ENCODE data around the gene GUCY1A2.
"Not testable (repeated sequence)": the region's sequence is repeated elsewhere in the genome, so short reads cannot be mapped to it uniquely, and the experiment has no call there.

Gene GUCY1A2

GRCh38 chr11:106828576-106828975, 189.7 kb downstream of the GUCY1A2 start:
- no peak for DNase-seq

DNA sequence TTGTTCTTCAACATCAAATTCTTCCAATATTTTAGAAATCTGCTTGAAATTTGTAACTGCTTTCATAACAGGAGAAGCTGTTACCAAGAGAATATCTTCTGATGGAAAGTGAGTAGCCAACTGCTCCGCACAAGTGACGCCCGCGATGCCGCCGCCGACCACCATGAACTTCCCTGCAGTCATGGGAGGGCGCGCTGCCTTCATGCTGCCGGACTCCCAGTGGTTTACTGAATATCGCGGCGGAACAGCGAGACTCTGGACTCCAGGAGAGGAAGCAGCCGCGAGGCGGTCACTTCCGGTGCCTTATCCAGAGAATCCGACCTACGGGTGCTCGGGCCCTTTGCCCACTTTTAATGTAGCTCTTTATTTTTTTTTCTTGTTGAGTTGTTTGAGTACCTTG, 190.6 kb downstream of the GUCY1A2 start:
- no peak for DNase-seq

- DNase-seq, result not testable (repeated sequence)
Observed at GRCh38 chr11:106826558-106826957, 191.7 kb downstream of the GUCY1A2 start.

DNA sequence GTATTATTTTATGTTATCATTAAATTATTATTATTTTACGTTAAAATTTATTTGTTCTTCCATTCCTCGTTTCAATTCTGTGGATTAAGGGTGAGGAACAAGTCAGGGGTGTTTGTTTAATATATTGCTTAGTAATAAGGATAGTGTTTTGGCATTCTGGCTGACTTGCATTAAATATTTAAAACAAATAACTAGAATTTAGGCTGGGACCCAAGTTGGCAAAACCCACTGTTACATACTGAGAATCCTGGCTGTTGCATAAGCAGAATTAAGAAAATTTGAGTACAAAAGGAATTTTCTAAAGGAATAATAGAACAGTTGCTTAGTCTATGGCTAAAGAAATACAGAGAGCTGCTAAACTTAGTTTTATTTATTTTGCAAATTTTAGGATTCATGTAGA, 196.4 kb downstream of the GUCY1A2 start:
- no peak for DNase-seq

DNA sequence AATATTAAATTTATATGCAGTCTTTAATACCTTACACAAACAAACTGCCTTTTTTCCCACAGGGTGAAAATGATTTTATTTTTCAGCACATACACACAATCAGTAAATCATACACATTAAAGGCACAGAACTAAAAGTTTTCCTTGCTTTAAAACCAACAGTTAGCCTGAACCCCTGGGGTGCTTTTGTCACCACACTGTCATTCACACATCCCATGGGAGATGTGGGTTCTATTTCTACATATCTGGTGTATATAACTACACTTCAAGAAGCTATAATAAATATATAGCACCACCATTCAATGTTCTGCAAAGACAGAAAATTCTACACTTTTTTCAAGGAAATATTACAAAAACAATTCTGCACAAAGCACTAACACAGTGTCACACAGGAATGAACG, 197.0 kb downstream of the GUCY1A2 start:
- DNase-seq, result no peak

DNA sequence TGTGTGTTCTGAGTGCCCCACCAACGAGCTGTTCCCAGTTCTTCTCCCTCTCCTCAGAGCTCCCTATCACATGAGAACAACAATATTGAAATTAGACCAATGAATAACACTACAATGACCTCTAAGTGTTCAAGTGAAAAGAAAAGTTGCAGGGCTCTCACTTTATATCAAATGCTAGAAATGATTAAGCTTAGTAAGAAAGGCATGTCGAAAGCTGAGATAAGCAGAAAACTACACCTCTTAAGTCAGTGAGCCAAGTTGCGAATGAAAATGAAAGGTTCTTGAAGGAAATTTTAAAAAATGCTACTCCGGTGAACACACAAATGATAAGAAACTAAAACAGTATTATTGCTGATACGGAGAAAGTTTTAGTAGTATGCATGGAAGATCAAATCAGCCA, 199.8 kb downstream of the GUCY1A2 start:
- no peak for DNase-seq

DNA sequence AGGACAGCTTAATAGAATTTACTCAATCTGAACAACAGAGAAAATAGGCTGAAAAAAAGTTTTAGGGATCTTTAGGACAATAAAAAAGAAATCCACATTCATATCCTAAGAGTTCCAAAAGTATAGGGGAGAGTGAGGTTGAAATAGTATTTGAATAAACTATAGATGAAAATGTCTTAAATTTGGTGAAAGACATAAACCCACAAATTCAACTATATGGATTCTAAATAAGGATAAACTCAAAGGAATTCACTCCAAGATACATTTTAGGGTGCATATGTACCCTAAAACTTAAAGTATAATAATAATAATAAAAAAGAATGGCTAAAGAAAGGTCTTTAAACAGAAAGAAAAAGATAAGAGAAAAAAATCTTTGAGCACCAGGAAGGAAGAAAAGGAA, 203.1 kb downstream of the GUCY1A2 start:
- no peak for DNase-seq

GRCh38 chr11:106813806-106814205, 204.5 kb downstream of the GUCY1A2 start:
- no peak for DNase-seq

- DNase-seq, result no peak
Observed at GRCh38 chr11:106794058-106794457, 224.2 kb downstream of the GUCY1A2 start.

DNA sequence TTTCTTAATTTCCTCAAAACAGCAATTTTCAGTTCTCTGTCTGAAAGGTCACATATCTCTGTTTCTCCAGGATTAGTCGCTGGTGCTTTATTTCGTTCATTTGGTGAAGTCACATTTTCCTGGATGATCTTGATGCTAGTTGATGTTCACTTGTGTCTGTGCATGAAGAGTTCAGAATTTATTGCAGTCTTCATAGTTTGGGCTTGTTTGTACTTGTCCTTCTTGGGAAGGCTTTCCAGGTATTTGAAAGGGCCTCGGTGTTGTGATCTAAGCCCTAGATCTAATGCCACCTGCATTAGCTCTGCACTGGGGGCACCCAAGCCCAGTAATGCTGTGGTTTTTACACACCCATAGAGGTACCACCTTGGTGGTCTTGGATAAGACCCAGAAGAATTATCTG, 228.9 kb downstream of the GUCY1A2 start:
- DNase-seq, result no peak

DNA sequence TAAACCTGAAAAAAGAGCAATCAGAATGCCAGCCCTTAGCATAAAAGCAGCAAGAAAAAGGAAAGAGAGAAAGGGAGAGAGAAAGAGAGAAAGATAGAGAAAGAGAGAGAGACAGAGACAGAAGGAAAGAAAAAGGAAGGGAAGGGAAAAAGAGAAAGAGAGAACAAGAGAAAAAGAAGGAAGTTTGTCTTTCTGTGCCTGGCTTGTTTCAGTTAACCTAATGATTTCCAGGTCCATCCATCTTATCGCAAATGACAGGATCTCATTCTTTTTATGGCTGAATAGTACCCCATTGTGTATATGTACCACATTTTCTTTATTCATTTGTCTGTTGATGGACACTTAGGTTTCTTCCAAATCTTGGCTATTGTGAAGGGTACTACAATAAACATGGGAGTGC, 230.8 kb downstream of the GUCY1A2 start:
- no peak for DNase-seq

DNA sequence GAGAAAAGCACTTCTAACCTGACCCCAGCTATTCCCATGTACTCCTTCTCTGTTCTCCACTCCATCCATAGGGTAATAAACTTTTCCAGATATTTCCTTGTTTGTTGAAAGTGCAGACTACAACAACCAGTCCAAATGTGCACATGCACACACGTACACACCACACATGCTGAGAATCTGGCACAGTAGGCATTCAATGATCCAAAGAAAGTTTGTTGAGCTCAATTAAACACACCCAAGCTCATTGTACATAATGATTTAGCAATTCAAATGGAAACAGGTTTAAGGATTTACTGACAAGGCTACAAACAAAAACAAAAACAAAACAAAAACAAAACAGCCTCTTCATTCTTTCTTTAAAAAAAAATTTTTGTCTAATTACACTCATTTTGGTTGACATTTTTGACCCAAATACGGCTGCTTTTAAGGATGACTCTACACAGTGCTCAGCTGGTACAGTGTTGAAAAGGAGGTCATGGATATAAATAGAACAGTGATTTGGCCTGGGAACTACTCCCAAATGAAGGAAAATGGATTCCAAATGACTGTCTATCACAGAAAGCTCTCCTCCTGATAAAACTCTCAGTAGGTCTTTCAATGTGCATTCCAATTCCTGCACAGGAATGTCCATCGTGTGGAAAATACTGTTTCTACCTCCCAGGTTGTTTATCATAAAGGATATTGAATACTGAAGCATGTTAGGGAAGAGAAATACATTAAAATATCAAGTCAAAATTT, 232.2 kb downstream of the GUCY1A2 start:
- DNase-seq, result no peak

DNA sequence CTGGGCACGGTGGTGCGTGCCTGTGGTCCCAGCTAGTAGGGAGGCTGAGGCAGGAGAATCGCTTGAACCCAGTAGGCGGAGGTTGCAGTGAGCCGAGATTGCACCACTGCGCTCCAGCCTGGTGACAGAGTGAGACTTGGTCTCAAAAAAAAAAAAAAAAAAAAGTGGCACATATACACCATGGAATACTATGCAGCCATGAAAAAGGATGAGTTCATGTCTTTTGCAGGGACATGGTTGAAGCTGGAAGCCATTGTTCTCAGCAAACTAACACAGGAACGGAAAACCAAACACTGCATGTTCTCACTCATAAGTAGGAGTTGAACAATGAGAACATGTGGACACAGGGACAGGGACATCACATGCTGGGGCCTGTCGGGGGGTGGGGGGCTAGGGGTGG, 241.0 kb downstream of the GUCY1A2 start:
- DNase-seq, result not testable (repeated sequence)

DNA sequence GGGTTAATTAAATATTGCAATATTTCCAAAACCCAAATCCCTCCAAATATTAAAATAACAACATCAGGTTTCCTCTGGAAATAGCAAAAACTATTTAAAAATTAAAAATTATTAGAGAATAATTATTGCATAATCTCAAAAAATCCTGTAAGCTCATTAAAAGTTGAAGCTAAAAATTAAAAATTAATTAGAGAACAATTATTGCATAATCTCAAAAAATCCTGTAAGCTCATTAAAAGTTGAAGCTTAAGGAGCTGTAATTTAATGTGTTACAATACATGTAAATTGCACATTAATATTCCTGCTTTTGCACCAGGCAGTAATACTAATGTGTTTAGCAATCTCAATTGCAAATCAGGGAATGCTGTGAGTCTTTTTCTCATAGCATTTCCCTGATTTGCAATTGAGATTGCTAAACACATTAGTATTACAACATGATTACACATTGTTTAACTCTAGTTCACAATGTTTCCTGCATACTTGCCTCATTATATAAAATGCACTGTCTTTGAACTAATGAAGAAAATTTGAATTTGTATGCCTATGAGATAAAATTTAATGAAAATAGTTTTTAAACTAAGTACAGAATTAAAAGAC, 247.7 kb downstream of the GUCY1A2 start:
- no peak for DNase-seq

GRCh38 chr11:106765469-106766258, 252.6 kb downstream of the GUCY1A2 start:
- DNase-seq, result no peak

DNA sequence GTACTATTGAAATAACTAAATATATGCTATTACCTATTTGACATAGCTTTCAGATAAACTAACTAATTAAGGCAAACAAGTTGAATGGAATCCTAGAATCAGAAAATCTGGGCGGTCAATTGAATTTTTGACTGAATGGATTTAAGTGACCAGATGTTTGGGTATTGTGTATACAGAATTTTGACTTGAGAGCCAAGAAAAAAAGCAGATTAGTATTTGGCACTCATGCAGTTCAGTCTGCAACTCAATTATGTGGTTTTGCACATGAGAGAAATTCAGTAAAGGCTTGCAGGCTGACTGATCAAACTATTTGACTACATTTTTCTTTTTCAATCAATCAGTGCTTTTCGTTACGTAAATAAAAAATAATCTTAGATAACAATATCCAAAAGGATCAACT, 254.8 kb downstream of the GUCY1A2 start:
- no peak for DNase-seq

DNA sequence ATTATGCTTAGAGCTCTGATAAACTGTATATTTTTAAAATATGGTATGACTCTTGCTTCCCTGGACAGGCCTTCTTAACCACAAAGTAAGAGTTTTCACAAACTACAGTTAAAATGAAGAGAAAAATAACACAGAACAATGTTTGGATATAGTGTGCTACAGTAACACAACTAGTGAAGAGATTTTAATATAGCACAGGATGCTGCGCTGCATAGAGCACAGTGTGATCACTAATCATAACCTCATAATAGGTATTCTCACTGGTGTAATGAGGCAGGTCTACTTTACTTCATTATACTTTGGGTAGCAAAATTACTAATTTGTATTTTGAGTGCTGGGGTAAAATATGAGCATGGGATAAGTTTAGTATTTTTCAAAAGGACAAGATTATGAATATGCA, 256.5 kb downstream of the GUCY1A2 start:
- no peak for DNase-seq

- DNase-seq, result no peak
Observed at GRCh38 chr11:106761240-106761639, 257.0 kb downstream of the GUCY1A2 start.

- DNase-seq, result no peak
Observed at GRCh38 chr11:106748059-106748458, 270.2 kb downstream of the GUCY1A2 start.

- no peak for DNase-seq
Observed at GRCh38 chr11:106745941-106746340, 272.3 kb downstream of the GUCY1A2 start.

DNA sequence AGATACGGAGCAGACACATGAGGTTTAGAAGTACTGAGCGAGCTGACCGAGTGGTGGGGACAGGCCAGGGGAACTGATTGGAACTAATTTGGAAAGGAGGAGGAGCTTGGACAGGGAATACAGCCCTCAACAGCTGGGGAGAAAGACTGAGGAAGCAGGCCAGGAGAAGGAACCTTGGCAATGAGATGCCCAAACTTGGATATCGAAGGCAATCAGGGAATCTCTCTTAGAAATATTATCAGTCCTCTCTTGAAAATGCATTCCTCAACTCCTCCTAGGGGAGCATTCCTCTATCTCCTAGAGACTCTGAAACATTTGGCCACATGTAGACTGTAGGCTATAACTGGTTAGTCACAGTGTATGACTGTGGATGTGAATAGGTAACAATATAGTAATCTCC, 284.6 kb downstream of the GUCY1A2 start:
- DNase-seq, result no peak

DNA sequence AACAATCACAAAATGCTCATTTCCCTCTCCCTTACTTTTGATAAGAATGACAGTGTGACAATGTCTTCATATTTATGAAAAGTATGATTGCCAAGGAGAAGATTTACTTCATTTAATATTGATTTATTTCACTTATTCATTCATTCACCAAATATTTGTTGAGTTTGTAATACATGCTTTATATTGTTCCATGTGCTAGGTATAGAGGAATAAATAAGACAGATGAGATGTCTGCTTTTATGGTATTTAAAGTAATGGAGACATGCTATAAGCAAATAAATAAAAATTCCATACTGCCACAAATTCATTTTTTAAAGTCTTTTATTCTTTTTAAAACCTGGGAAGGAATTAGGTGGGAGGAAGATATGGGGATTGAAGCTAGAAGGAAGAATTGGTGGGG, 289.4 kb downstream of the GUCY1A2 start:
- DNase-seq, result no peak

- DNase-seq, result no peak
Observed at GRCh38 chr11:106728379-106728778, 289.9 kb downstream of the GUCY1A2 start.

DNA sequence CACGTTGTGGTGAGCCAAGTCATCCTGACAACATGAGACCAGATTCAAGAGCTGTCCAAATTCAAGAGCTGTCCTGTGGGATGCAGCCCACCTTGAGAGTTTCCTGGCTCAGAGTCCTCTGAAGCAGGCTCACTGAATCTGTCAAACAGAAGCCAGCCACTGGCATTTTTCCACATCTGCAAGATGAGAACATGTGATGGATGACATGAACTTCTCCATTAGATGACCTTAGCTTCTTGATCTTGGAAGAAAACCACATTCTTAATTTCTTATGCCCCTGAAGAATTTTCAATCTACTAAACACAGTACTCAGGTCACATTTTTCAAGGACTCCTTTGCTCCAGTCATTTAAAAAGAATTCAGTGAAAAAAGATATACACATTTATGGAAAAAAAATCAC, 291.0 kb downstream of the GUCY1A2 start:
- DNase-seq, result no peak
